Common myeloid progenitor, CD34-positive (primary cell): ENCODE measurements around the gene TIMM8B.

Experiments
- CTCF ChIA-PET: fragments of 350-600 bp; sonication (Branson Sonifier 250); formaldehyde crosslinking; loops from one replicate; lab custom pipeline; 2021; ENCODE audit warnings: antibody characterized with exemption; lab: Charles Lee
- POLR2A ChIA-PET: fragments of 350-600 bp; sonication (Branson Sonifier 250); formaldehyde crosslinking; loops from one replicate; lab custom pipeline; 2021; ENCODE audit warnings: antibody characterized with exemption; lab: Charles Lee
- DNase-seq, 3 donors: peaks; one replicate each; pipeline versions ENCODE4 v3.0.0 to v3.0.0-alpha.2; 2013
- H3K27ac ChIP-seq, 2 experiments: 1 replicate in 1 of 2; 2 replicates in 1 of 2; pipeline ENCODE4 v1.7.0; 2013; ENCODE audit warnings: inconsistent platforms in 2 of 2, low read length in 2 of 2, mild to moderate bottlenecking in 2 of 2, low read depth in 1 of 2, moderate library complexity in 1 of 2; ENCODE audit not compliant: severe bottlenecking in 2 of 2, insufficient read depth in 1 of 2, poor library complexity in 1 of 2
- H3K27me3 ChIP-seq, 5 experiments: replicated peaks in 2 of 5; 1 replicate in 3 of 5; 2 replicates in 2 of 5; pipeline versions ENCODE4 v1.6.1 to v1.7.0; 2013; ENCODE audit warnings: low read length in 4 of 5, mild to moderate bottlenecking in 2 of 5, moderate library complexity in 2 of 5, inconsistent platforms in 1 of 5; ENCODE audit not compliant: insufficient read depth in 5 of 5, control insufficient read depth in 4 of 5
- H3K36me3 ChIP-seq, 4 experiments: 1 replicate in 2 of 4; 2 replicates in 2 of 4; pipeline versions ENCODE4 v1.6.1 to v1.7.0; 2013; ENCODE audit warnings: low read length in 3 of 4, control low read depth in 1 of 4, mild to moderate bottlenecking in 1 of 4; ENCODE audit not compliant: control insufficient read depth in 4 of 4, insufficient read depth in 4 of 4
- H3K4me1 ChIP-seq, 4 experiments: 1 replicate in 3 of 4; 2 replicates in 1 of 4; pipeline versions ENCODE4 v1.6.1 to v1.7.1; 2013; ENCODE audit warnings: low read length in 3 of 4, mild to moderate bottlenecking in 3 of 4, control low read depth in 1 of 4, inconsistent platforms in 1 of 4, moderate library complexity in 1 of 4; ENCODE audit not compliant: control insufficient read depth in 4 of 4, insufficient read depth in 4 of 4; ENCODE audit errors: control extremely low read depth in 1 of 4
- H3K4me3 ChIP-seq, 7 experiments: 1 replicate in 4 of 7; 2 replicates in 3 of 7; pipeline versions ENCODE4 v1.5.1 to v1.7.0; 2013; ENCODE audit warnings: mild to moderate bottlenecking in 7 of 7, low read length in 6 of 7, moderate library complexity in 6 of 7, inconsistent platforms in 2 of 7, low read depth in 2 of 7, control low read depth in 1 of 7; ENCODE audit not compliant: insufficient read depth in 4 of 7, control insufficient read depth in 1 of 7; ENCODE audit errors: extremely low read depth in 1 of 7
- H3K9me3 ChIP-seq, 5 experiments: 1 replicate in 4 of 5; 2 replicates in 1 of 5; pipeline versions ENCODE4 v1.6.1 to v1.7.1; 2013; ENCODE audit warnings: low read length in 4 of 5, mild to moderate bottlenecking in 2 of 5, inconsistent platforms in 1 of 5, low read depth in 1 of 5, moderate library complexity in 1 of 5; ENCODE audit not compliant: control insufficient read depth in 4 of 5, insufficient read depth in 2 of 5; ENCODE audit errors: control extremely low read depth in 1 of 5
- WGBS: methylation state at CpG from one replicate; pipeline ENCODE4 v1.1.5; 2013; ENCODE audit not compliant: insufficient coverage; 5-methylcytosine and 5-hydroxymethylcytosine counted together

TIMM8B gene

GRCh38 chr11:112042161-112042960, 44.2 kb downstream of the TIMM8B start:
- 93% methylated on average over 3 of the region's 6 CpGs for WGBS
- peaks cover 0 to 15% (median 13%) of the 10 kb centered on the region in 4 experiments for H3K4me1 ChIP-seq
- H3K27ac ChIP-seq = peak overlapping the region; percentile 18 to 35
- H3K9me3 ChIP-seq = no peaks in the 10 kb centered on the region
- DNase-seq = peak; percentile 57 to 89 (median 83)
- ChIA-PET POLR2A (no interaction called here), CTCF (interaction anchor here (1.7 kb wide), 1 partner anchor 14 kb away, joined by 4 read pairs; no protein-coding TSS in a partner anchor)
- H3K36me3 ChIP-seq = peaks cover 11 to 56% (median 39%) of the 10 kb centered on the region in 4 experiments
- H3K27me3 ChIP-seq = no peaks in the 10 kb centered on the region
- H3K4me3 ChIP-seq = peak overlapping the region in 1 of 7 experiments; percentile 38

DNA sequence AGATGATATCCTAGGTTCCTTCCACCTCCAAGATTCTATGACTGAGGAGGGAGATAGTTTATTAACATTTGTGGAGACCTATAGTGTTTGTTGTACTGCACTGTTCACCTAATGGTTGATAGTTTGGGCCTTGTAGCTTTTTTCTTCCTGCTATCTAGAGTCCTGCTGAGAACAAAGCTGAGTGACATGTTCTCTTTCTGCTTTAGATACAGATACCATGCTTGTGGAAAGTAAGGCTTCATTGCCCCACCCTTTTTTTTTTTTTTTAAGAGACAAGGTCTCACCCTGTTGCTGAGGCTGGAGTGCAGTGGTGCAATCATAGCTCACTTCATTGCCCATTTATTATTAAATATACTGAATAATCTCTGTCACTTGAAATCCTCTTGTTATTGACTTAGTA, 49.0 kb downstream of the TIMM8B start:
- no peak for DNase-seq
- Histone ChIP-seq H3K4me3 (no peak overlapping the region), H3K36me3 (peaks cover 22 to 55% (median 41%) of the 10 kb centered on the region in 4 experiments), H3K9me3 (no peaks in the 10 kb centered on the region), H3K27ac (no peak overlapping the region), H3K27me3 (no peaks in the 10 kb centered on the region), H3K4me1 (peaks cover 0 to 8% (median 7%) of the 10 kb centered on the region in 4 experiments)
- CTCF ChIA-PET = no interaction called here
- POLR2A ChIA-PET = no interaction called here
